ENCODE data around the gene OCA2.
"Not testable (repeated sequence)": the region's sequence is repeated elsewhere in the genome, so short reads cannot be mapped to it uniquely, and the experiment has no call there.

Gene OCA2

DNA sequence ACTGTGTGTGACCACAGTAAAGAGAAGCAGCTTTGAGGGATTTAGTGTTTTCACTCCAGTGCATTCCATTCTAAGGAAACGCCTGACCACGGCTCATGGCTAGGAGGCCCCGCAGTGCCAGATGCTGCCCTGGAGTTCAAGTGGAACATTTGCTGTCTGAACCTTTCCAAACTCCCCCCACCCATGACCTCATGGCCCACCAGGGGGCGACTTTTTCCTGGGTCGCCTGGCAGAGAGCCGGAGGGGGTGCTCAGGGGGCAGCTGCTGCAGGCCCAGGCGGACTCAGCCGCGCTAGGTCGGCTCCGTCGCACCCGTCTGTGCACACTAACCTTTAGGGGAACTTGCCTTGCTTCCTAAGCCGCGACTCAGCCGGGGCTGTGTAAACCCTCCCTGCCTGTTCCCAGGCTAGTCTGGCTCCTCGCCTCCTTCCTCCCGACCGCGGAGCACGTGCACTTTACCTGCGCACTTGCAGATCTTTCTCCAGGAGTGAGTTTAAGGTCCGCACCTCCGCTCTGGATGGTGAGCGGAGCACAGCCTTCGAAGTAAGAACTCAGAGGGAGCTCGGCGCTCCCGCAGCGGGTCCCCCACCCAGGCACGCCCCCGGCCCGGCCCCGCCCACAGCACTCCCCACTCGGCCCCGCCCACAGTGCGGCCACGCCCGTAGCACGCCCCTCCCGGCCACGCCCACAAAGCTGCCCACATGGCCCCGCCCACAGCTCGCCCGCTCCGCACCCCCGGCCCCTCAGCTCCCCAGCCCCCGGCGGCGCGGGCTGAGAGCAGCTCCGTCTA lies at the start of gene OCA2:
Gene OCA2, minus strand, starts transcription at position 550 of the 789 bp plus-strand sequence. CDS start 17,441 bp downstream, outside the sequence.
- DNase-seq (ENCODE audit: low read depth), result no peak

DNA sequence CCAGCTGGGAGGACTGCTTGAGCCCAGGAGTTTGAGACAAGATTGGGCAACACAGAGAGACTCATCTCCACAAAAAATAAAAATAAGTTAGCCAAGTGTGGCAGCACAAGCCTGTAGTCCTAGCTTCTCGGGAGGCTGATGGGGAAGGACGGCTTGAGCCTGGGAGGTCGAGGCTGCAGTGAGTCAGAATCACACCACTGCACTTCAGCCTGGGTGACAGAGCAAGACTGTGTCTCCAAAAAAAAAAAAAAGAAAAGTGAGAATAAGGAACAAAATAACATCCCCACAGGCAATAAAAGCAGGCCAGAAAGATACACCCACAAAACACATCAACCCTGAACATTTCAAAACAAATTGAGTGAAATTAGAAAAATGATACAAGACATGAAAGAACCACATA lies 48.7 kb upstream of the OCA2 start:
- DNase-seq (ENCODE audit: low read depth), result no peak

DNA sequence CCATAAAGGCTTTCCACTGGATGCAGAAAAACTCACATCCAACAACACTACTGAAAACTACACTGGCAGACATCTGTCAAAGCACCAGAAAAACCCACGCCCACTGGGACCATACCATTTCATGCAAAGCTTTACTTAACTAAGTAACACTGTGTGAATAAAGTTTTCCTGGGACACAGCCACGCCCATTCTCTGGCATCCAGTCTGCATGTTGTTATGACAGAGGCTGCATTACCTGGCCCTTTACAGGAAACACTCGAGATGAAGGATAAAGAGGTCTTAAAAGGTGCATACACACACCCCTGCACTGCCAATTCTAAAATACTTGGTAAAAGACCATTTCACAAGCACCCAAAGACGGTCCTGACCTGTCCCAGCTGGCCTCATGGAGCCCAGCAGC lies 46.3 kb upstream of the OCA2 start:
- DNase-seq (ENCODE audit: low read depth), result not testable (repeated sequence)

DNA sequence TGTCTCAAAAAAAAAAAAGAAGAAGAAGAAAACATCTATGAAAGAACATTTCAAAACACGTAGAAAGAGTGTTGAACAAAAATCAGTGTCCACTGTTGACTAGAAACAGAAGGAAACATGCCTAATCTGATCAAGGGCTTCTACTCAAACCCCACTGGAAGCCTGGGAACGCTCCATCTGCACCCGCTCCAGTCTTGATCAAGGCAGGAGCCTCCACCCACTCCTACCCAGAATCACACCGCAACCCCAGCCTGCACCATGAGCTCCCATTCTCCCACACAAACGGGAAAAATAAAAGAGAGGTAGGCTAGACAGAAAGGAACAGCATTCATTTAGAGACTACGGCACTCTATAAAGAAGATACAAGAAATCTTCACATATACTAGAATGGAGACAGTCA lies 40.9 kb upstream of the OCA2 start:
- no peak for DNase-seq (ENCODE audit: low read depth)

DNA sequence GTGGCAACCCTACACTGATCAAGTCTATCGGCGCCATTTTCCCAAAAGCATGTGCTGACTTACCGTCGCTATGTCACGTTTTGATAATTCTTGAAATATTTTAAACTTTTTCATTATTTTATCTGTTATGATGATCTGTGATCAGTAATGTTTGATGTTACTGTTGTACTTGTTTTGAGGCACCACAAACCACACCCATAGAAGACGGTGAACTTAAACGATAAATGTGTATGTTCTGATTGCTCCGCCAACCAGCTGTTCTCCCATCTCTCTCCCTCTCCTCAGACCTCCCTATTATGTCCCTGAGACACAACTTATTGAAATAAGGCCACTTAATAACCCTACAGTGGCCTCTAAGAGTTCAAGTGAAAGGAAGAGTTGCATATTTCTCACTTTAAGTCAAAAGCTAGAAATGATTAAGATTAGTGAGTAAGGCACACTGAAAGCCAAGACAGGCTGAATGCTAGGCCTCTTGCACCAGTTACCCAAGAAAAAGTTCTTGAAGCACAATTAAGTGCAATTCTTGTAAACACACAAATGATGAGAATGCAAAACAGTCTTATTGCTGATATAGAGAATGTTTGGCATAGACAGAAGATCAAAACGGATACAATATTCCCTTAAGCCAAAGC lies 38.4 kb upstream of the OCA2 start:
- DNase-seq (ENCODE audit: low read depth), result not testable (repeated sequence)

DNA sequence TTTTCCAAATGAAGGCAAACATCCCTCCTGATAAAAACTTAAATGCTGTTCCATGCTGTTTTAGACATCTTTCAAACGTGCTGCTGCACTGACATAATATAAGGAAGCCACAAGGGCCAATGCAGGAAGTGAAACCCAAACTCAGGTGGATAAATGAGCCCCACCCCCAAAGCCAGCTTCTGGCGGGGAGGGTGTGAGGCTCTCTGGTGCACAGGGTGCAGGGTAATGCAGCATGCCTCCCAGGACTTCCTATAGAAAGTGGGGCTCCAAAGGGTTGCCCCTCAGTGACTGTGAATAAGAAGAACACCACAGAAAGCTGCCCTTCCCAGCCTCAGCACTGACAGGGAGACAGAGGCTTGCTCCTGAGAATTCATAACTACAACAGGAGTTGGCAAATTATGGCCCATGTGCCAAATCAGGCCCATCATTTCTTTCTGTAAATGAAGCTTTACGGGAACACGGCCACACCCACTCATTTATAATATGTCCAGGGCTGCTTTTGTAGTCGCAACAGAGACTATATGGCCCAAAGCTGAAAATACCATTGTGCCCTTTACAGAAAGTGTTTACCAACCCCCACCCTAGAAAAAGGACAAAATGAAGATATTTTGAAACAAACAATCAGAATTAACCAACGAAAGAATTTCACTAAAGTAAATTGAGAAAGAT lies 37.3 kb upstream of the OCA2 start:
- DNase-seq (ENCODE audit: low read depth), result not testable (repeated sequence)

DNA sequence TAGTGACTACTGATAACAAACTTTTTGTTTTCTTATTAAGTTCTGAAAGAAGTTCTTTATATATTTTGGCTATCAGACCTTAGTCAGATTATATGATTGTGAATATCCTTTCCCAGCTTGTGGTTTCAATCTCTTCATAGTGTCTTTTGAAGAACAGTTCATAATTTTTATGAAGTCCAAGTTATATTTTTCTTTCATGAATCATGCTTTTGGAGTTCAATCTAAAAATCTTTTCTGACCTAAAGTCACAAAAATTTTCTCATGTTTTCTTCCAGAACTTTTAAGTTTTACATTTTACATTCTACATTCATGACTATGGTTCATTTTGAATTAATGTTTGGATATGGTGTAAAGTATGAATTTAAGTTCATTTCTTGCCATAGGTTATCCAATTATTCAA lies 34.2 kb upstream of the OCA2 start:
- DNase-seq (ENCODE audit: low read depth), result no peak

DNA sequence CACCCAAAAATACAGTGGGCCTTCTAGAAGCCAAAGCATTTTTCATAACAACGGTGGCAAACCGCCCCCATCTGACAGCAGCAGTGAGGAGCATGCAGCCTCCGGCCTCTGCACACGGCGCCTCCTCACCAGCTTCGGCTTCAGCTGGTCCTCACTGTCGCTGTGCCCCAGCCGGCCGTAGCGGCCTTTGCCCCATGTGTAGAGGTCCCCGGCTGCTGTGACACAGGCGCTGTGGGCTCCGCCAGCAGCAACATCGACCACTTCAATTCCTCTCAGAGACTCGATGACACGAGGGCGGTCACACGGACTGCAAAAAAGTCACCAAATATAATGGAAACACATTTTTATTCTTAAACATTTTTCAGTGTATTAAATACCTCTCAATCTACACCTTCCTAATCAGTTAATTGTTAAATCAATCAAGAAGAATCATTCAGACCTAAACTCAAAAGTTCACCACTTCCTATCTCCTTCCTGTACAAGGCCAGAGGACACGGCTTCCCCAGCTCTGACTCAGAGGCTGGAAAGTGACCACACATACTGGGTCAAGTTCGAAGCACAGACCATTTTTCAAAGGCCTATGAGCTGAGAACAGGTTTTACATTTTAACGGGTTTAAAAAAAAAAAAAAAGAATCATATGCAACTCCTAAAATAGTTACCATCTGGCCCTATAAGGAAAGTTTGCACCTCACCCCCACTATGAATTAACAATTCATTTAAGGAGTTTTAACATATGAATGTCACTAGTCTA lies 33.6 kb upstream of the OCA2 start:
- no peak for DNase-seq (ENCODE audit: low read depth)

DNA sequence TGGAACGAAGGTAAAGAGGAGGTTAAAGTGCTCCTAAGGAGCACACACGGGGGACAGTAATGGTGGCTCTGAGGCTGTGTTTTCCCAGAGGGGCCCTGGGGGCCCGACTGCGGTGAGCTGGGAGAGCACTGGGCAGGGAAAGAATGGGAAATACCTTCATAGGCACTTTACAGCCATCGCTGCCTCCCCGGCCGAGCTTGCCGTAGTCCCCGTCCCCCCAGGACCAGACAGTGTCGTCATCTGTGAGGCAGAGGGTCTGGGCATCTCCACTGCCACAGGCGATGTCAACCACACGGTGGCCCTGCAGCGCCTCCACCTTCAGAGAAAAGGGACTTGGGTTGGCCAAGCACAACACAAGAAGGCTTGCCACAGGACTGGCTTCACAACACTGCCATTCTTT lies 32.8 kb upstream of the OCA2 start:
- no peak for DNase-seq (ENCODE audit: low read depth)

DNA sequence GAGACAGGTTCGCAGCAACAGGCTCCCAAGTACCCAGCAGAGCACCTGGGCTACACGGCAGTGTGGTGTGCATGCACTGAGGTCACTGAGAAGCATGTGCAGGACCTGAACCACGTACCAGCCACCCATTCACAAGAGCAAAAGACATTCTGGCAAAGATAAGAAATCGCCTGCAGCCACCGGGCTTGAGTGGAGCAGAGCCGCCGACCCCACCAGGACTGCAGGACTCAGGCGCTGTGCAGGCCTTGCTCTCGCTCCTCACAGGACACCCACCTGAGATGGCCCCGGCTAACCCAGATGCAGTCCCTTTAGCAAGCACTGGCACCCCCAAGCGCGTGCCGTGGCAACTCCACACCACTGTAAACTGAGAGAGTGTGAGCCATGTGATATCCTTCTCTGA lies 32.3 kb upstream of the OCA2 start:
- DNase-seq (ENCODE audit: low read depth), result no peak

DNA sequence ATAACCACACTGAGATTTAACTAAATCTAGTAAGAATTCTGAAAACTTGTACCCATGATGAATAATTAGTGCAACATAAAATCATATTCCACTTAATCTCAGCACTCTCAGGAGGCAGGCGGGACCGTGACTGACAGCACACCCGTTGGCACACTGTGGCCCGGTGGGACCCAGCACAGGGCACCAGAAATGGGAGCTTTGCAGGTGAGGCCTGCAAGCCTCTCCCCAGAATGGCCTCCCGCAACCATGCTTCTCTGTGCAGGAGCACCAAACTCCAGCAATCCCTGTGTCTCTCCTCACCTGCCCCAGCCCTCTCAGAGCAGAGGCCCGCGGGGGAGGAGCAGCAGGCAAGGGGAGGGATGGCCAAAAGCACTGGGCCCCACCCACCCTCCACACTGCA lies 31.5 kb upstream of the OCA2 start:
- no peak for DNase-seq (ENCODE audit: low read depth)

DNA sequence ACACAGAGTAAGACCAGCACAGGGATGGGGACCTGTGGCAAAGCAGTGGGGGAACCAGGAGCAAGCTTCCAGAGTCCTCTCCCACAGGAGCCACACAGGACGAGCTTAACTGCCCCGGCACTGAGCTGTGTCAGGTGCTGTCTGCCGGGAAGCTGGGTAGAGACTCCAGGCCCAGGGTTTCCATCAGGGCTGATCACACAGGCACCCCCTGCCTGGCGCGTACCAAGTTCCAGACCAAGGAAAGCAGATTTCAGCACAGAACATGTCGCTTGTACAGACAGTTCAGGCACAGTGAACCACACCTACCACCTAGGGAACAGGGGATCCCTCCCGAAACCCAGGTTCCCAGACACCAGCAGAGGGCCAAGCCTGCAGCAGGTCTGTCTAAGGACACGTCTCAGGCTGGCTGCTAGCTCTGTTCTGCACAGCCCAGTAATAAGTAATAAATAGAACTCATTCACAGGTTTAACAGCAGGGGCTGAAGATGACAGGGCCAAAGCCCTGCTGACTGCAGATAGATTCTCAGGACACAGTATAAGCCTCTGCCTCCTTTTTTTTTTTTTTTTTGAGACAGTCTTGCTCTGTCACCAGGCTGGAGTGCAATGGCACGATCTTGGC lies 30.2 kb upstream of the OCA2 start:
- no peak for DNase-seq (ENCODE audit: low read depth)

DNA sequence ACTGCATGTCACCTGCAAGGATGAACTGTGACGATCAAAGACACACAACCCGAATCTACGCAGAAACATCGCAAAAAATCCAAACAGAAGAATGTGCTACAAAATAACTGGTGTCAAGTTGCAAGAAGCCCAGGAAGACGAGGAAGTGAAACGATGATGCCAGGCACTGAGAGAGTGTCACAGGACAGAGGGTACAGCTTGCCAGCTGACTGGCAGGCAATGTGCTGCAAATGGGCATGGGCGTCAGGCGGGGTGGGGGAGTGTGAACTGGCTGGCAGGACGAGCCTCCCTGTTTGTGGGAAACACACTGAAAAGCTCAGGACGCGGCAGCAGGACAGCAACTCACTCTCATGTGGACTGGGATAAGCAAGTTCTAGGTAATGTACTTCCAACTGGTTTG lies 28.9 kb upstream of the OCA2 start:
- DNase-seq (ENCODE audit: low read depth), result no peak

DNA sequence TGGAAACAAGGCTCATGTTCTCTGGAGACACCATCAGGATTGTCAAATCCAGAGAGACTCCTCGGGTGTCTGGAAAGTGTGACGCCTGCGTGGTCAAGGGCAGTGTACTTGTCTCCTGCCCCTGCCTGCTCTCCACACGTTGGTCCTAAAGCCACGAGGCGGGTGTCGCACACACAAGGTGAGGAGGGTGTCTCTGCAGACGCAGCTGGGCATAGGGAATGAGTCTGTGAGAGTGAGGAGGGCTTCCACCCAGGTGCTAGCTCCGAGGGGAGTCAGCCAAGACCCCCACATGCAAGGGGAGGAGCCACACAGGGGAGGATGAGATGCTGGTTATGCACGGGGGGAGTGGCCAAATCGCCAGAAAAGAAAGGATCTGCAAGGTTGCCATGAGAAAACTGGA lies 27.9 kb upstream of the OCA2 start:
- no peak for DNase-seq (ENCODE audit: low read depth)

DNA sequence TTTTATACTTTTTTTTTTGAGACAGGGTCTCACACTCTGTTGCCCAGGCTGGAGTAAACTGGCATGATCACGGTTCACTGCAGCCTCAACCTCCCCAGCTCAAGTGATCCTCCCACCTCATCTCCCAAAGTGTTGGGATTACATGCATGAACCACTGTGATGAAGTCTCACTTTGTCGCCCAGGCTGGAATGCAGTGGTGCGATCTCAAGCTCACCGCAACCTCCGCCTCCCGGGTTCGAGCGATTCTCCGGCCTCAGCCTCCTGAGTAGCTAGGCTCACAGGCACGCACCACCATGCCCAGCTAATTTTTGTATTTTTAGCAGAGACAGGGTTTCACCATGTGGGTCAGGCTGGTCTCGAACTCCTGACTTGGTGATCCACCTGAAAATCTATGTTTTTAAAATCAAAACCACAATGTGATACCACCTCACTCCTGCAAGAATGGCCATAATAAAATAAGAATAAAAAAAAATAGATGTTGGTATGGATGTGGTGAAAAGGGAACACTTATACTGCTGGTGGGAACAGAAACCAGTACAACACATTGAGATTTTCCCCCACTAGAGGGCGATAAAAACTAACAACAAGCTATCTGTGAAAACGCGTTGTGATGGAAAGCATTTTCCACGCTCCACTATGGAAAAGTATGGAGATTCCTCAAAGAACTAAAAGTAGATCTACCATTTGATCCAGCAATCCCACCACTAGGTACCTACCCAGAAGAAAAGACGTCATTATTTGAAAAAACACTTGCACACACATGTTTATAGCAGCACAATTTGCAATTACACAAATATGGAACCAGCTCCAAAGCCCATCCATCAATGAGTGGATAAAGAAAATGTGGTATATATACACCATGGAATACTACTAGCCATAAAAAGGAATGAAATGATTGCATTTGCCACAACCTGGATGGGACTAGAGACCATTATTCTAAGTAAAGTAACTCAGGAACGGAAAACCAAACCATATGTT lies 26.8 kb upstream of the OCA2 start:
- peak; percentile 16 for DNase-seq (ENCODE audit: low read depth)

DNA sequence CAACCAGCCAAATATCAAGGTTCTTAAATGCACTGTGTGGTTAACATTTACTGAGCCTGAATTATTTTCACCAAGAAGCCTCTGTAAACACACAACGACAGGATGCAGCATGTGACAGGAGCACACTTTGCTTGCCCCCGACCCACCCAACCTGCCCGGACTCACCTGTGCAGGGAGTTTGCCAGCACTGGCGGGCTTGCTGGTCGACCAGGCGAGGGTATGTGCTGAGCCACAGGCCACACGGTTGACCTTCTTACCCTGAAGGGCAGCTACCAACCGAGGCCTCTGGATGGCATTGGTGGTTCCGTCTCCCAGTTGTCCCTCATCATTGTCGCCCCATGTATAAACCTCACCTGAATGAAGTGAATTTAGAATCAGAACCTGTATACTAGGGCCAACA lies 25.7 kb upstream of the OCA2 start:
- no peak for DNase-seq (ENCODE audit: low read depth)

DNA sequence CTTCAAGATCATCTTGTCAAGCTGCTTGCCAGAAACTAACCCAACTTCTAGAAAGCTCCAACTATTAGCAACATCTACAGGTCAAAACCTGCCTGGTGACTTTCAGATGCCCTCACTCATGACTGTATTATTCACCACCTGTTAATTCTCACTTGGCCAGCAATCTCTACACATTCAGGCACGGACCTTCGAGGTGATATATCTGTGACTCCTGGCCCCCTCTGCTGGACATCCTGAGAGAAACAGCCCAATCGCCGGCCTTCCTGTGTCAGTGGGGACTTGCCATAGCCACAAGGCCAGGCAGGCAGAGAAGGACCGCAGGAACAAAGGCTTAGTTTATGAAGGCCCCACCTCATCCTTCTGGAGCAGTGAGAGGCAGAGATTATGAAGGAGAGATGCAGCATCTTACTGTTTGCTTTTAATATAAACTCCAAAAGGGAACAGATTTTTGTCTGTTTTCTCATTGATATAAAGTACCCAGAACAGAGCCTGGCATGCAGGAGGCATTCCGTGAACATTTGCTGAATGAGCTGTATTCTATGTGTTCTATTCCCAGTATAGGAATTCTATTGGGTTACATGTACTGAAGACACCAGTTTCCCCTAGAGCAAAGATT lies 24.4 kb upstream of the OCA2 start:
- DNase-seq (ENCODE audit: low read depth), result peak; percentile 22

DNA sequence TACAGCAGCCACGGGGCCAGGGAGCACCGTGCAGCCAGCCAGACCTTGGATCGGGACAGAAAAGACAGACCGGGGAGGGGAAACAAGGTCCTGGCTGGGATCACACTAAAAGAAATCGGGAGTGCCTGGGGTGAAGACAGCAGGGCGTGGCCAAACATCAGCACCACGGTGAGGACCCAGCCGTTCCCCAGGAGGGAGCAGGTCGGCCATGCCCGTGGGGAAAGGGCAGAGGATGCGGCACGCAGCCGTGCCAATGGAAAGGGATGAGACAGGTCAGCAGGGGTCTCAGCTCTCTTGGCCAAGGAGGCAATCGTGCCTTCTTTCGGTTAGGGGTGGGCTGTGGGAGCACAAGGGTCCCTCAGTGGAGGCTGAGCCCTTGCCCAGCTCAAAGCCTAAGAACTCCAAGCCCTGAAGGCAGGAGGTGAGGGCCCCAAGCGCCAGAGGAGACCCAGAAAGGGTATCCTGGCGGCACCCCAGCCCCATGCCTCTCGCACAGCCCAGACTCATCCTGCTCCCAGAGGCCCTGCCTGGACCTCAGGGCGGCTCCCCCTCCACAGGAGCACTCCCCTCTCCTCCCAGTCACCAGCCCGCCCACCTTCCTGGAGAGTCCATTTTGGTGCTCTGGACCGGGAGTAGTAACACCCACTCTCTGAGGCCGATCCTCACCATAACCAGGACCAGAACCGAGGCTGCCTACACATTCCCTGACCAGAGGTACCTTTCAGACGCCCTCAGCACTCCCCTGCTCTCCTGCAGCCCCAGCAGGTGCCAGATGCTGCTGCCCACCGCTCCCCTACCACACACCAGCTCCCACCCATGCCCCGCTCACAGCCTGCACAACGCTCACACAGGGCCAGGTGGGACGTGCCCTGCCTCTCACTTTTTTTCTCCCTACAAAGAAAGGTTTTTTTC lies 23.2 kb upstream of the OCA2 start:
- no peak for DNase-seq (ENCODE audit: low read depth)

DNA sequence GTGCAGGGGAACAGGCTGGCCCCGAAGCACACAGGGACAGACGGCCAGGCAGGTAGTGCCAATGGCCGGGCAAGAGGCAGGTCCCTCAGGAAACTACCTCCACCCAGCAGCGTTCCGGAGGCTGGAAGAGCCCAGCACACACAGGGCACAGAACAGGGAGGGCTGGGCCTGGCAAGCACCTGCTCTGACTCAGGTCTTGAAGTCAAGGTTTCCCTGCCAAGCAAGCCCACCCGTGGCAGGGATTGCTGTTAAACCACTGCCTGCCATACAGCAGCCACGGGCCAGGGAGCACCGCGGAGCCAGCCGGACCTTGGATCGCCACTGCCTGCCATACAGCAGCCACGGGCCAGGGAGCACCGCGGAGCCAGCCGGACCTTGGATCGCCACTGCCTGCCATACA lies 22.5 kb upstream of the OCA2 start:
- DNase-seq (ENCODE audit: low read depth), result not testable (repeated sequence)

DNA sequence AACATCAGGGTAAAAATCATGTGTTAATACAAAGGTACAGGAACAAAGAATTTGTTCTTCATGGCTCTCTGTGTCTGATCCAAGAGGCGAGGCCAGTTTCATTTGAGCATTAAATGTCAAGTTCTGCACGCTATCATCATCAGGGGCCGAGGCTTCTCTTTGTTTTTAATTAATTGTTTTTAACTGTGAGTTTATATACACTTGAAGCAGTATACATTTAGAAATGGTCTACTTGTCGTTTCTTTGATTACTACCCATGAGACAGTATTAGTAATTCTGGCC lies 21.2 kb upstream of the OCA2 start:
- no peak for DNase-seq (ENCODE audit: low read depth)
